C4-2B (cell line): ENCODE measurements around the gene TCEA2.

Experiments used
- ZFX ChIP-seq: fragments of 450-650 bp; IDR thresholded peaks from 2 replicates; pipeline ENCODE4 v1.6.1; 2017
- TF ChIP-seq, protein P1 (sequence below): fragments of 450-650 bp; conservative IDR thresholded peaks from 2 replicates; pipeline ENCODE4 v1.5.1; 2017; ENCODE audit warnings: mild to moderate bottlenecking

DNA sequence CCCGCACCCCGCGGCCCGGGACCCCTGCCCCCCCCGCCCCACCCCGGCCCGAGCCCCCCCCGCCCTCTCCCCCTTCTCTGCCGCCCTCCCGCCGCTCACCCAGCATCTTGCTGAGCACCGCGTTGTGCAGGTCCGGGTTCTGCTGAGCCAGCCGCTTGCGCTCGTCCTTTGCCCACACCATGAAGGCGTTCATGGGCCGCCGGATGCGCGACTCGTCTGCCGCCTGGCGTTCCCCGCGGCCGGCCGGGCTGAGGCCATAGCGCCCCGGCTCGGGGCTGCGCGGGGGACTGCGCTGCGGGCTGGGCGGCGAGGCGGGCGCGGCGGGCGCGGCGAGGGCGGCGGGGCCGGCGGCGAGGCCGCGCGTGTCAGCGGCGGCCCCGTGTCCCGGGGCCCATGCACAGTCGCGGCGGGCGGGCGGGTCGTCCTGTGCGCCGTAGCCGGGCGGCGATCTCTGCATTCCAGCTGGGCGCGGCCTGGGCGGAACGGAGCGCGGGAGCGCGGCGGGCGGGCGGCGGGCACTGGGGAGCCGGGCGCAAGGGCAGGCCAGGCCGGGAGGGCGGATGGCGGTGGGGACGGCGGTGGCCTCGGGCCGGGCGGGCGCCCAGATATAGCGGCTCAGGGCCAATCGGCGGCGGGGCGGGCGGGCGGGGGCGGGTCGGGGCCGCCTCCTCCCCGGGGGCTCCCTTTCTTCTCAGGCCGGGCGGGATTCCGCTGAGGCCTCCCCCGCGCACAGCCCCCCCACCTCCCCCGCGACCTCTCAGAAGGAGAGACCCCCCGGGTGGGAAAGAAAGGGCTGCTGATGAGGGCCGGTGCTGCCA lies 13.7 kb upstream of the TCEA2 start, which contains the start of gene SOX18:
- TF ChIP-seq, protein P1, sequence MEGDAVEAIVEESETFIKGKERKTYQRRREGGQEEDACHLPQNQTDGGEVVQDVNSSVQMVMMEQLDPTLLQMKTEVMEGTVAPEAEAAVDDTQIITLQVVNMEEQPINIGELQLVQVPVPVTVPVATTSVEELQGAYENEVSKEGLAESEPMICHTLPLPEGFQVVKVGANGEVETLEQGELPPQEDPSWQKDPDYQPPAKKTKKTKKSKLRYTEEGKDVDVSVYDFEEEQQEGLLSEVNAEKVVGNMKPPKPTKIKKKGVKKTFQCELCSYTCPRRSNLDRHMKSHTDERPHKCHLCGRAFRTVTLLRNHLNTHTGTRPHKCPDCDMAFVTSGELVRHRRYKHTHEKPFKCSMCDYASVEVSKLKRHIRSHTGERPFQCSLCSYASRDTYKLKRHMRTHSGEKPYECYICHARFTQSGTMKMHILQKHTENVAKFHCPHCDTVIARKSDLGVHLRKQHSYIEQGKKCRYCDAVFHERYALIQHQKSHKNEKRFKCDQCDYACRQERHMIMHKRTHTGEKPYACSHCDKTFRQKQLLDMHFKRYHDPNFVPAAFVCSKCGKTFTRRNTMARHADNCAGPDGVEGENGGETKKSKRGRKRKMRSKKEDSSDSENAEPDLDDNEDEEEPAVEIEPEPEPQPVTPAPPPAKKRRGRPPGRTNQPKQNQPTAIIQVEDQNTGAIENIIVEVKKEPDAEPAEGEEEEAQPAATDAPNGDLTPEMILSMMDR: no peak; the same call in 1 of the 2 replicates
- no peak for TF ChIP-seq ZFX
